Stimulated activated CD4-positive, alpha-beta T cell treated with anti-CD3 and anti-CD28 coated beads, Interleukin-4, amount 100 ng/mL, for 1 hour (primary cell): ENCODE data around the gene TOMM40L.
A peak's percentile ranks its signal among the peaks of the same experiment; 100 is the strongest.

Source experiments
- DNase-seq: peaks from one replicate; pipeline ENCODE4 v3.0.0-alpha.2; 2020

Gene TOMM40L

DNA sequence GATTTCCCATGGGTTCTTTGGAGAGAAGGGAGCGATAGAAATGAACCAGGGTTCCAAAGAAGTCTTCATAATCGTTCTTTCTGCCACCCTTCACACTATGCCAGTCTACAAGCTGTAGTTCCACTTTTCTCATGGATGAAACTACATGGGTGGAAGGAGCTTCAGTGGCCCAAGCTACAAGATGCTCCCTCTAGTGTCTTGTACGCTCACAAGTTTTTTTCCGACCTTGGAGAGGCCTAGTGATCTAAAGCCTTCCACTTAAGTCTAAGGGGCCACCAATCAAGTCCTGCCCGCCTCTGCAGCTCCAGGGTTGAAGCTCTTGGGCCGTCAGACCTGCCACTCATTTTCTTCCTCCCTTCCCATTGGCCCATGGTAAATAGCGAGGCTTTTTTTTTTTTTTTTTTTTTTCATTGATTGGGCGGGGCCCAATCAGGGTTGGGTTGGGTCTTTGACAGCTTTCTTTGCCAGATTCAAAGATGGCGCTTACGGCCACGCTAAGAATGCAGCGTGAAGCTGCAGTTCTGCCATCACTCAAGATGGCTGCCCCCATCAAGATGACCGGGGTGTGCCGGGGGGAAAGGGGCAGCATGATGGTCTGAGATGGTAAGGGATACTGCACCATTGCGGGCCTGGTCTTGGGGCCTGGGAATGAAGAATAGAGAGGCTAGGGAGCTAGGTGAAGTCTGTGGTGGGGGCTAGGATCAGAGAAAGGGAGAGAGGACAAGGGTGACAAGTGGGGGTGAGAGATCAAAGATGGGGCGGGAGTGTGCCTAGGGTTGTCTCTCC is at the start of gene TOMM40L:
TOMM40L (plus strand) TSS at position 527 of the 786 bp plus-strand sequence. CDS start 430 bp downstream, outside the sequence.
- peak; percentile 82 for DNase-seq

GRCh38 chr1:161176468-161177111 is 49.3 kb upstream of the TOMM40L start:
- DNase-seq: no peak

- DNase-seq: peak; percentile 97
Measured at GRCh38 chr1:161177112-161177935, 48.5 kb upstream of the TOMM40L start, which contains the start of gene B4GALT3. Gene B4GALT3 (minus strand): TSS chr1:161177507. CDS start chr1:161176060, 1,447 bp downstream.

GRCh38 chr1:161177936-161178244 is 48.0 kb upstream of the TOMM40L start:
- DNase-seq: no peak

DNA sequence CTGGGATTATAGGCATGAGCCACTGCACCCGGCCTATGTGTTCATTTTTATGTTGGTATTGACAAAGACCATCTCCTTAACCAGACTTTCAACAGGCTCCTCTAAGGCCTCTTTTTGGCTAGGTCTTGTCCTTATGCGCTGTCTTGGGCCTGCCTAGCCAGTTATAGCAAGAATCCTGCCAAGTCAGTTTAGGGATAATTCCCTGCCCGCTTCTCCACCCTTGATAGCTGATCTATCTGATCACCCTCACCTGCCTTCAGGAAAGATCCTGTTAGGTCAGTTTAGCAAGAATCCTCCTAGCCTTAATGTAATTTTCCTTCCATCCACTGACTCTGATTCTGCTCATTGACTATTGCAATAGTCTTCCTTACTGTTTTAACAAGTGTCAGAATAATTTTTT is 46.2 kb upstream of the TOMM40L start:
- DNase-seq: no peak

DNA sequence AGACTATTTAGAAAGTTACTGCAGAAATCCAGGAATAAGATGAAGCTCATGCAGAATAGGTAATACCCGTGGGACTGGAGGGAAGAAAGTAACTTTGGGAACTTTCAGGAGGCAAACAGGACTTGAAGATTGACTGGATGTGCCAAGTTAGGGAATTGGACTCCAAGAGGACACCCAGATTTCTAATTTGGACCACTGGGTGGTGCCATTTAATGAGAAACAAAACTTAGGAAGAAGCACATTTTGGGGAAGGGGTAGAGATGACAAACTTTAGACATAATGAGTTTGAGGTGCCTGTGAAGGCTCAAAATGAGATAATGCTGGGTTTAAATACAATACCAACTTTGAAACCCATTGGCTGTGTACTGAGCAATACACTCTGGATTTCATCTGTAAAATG is 45.2 kb upstream of the TOMM40L start:
- DNase-seq: no peak

GRCh38 chr1:161182214-161182613 is 43.6 kb upstream of the TOMM40L start:
- peak; percentile 53 for DNase-seq

GRCh38 chr1:161185282-161185682 is 40.6 kb upstream of the TOMM40L start:
- DNase-seq: peak; percentile 51

DNA sequence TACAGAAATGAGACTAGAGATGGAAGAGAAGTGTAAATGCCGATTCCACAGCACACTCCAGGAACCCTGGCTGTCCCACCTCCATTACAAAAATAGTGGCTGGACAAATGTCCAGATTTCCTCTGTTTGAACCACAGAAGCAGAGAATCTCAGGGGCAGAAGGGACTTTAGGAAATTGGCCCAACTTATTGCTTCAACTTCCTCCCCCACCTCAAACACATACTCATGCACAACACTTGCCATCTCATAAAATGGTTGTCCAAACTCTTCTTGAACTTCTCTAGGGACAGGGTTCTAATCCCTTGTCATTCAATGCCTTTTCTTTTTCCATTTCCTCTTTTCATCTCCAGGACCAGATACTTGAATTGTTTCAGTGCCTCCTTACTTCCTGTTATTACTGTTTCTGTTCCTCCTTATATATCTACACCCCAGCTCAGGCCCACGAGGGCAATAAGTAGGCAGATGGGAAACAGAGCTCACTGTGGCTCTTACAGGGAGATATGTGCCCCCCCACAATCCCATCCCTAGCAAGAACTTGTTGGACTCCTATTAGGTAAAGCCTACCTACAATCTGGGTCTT is 40.0 kb upstream of the TOMM40L start:
- DNase-seq: no peak

DNA sequence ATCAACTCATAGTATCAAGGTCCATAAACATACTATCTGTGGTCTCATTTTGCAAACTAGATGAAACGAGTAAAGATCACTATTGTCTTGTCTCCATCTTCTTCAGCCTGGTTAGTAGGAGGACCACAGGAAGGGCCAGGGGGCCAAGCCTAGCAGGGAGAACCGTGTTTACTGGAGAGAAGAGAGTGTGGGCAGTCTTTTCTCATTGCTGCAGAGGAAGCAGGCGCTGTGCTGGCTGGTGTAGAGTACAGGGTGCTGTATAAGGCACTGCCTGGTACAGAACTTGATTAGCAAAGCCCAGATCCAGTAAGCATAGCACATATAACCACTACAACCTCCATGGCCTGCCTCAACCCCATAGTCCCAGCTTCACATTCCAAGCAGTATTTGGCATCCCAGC is 38.5 kb upstream of the TOMM40L start:
- DNase-seq: no peak

GRCh38 chr1:161188381-161188780 is 37.5 kb upstream of the TOMM40L start:
- DNase-seq: no peak

GRCh38 chr1:161189036-161189435 is 36.8 kb upstream of the TOMM40L start:
- DNase-seq: no peak

GRCh38 chr1:161190962-161191521 is 34.8 kb upstream of the TOMM40L start:
- no peak for DNase-seq

DNA sequence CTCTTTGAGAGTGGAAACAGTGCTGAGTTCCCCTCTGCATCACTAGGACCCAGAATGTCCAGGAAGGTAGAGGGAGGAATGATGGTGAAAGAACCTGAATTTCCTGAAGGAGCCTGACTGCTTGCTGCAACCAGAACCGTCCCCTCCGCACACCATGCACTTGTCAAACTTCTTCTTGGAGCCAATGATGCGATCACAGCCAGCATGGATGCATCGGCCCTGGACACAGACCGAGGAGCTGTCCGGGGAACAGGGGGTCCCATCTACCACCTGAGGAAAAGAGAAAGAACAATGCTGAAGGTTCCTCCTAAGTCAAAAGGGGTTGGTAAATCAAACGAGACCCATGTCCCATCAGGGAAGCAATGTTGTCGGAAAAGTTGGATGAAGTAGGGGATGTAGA is 33.9 kb upstream of the TOMM40L start:
- DNase-seq: no peak

- DNase-seq: peak; percentile 56
Measured at GRCh38 chr1:161192476-161193465, 33.1 kb upstream of the TOMM40L start.

GRCh38 chr1:161193561-161194235 is 32.2 kb upstream of the TOMM40L start:
- DNase-seq: no peak

- no peak for DNase-seq
Measured at GRCh38 chr1:161195171-161195570, 30.7 kb upstream of the TOMM40L start.

DNA sequence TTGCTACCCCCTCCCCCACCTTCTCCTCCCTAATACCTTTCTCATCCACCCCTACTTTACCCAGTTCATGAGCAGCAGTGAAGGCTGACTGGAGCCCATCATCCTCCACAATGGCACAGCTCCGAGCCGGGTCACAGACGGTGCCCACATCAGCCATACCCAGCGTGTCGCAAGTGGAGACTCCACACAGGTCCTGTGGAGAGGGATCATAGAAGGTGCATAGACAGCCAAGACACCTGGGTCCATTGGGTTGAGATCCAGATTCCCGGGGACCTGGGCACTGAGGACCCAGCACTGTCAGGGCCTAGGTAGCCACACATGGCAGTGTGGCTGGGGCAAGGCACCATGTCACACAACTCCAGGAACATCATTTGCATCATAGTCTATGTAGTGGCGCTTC is 29.7 kb upstream of the TOMM40L start:
- DNase-seq: no peak

GRCh38 chr1:161196521-161197451 is 29.1 kb upstream of the TOMM40L start:
- no peak for DNase-seq
